ENCODE results near the gene PRKAR1B.
"Not testable (repeated sequence)": the region's sequence is repeated elsewhere in the genome, so short reads cannot be mapped to it uniquely, and the experiment has no call there.

Gene PRKAR1B

DNA sequence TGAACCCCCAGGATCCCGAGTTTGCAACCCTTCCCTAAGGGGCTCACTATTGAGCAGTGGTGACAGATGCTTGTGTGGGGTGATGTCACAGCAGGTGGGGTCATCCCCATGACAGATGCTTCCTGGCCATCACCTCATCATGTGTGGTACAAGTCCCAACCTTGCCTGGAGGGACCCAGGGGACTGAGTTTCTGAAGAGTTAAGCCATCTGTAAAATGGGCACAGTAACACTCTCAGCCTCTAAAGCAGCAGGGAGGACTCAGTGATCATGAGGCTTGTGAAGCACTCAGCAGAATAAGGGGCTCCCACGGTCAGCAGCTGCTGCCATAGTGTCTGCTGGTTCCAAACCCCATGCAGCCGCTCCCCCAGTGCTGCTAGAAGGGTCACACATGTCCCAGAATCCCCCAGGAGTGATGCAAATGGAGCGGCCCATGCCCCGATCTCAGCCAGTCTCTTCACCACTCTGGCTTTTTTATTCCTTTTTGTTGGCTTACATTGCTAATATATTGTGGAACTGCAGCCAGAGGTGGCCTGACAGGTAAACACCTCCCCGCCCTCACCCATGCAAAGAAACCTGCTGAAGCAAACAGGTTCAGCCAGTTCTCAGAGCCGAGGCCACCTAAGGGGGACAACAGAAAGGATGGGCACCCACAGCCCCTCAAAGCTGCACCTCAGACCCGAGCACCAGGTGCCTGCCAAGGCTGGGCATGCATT is 105.4 kb downstream of the PRKAR1B start:
- DNase-seq (ENCODE audit: low spot score): no peak

DNA sequence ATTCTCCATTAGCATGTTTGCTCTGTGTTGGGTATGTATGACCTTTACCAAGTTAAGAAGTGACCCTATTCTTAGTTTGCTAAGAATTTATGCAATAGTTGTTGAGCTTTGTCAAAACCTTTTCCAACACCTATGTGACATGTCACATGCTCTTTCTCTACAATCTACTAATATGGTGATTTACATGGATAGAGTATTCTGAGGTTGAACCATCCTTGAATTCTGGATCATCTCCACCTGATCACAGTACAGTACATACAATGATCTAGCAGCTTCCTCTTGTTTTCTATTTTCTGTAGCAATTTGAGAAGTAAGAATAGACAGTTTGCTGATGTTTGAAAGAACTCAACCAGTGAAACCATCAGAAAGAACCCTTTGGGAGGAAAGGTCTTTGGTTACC is 106.2 kb downstream of the PRKAR1B start:
- no peak for DNase-seq (ENCODE audit: low spot score)

- DNase-seq (ENCODE audit: low spot score): peak; percentile 50
These were observed 107.0 kb downstream of the PRKAR1B start for GRCh38 chr7:620056-620455.

GRCh38 chr7:619368-619840 is 107.7 kb downstream of the PRKAR1B start:
- no peak for DNase-seq (ENCODE audit: low spot score)

DNA sequence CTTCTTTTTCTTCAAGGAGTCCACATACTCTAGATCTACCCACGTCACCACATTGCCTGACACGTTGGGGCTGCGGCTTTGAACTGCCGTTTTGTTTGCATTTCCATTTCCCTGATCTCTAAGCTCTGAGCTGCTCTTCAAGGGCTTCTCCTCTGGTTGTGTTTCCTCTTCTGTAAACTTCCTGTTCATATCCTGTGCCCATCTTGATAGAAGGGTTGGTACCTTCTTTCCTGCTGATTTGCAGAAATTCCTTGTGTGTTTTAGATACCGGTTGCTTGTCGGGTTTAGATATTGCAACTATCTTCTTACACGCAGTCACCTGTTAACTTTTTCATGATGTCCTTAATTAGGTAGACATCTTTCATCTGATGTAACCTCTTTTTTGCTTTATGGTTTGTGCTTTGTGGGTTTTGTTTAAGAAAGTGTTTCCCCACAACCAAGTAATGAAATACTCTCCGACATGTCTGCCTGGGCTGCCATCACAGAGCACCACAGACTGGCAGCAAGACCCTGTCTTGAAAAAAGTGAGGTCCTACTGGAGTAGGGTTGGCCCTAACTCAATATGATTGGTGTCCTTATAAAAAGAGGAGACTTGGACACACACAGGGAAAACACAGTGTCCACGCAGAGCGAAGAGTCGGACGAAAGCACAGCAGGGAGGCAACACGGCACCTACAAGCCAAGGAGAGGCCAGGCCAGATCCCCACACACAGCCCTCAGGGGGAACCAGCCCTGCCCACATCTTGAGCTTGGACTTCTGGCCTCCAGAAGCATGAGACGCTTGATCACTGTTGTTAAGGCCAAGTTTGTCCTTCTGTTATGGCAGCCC is 108.3 kb downstream of the PRKAR1B start:
- no peak for DNase-seq (ENCODE audit: low spot score)

- DNase-seq (ENCODE audit: low spot score): no peak
These were observed 109.2 kb downstream of the PRKAR1B start for GRCh38 chr7:617614-618538.

GRCh38 chr7:613442-614140 is 113.5 kb downstream of the PRKAR1B start:
- no peak for DNase-seq (ENCODE audit: low spot score)

DNA sequence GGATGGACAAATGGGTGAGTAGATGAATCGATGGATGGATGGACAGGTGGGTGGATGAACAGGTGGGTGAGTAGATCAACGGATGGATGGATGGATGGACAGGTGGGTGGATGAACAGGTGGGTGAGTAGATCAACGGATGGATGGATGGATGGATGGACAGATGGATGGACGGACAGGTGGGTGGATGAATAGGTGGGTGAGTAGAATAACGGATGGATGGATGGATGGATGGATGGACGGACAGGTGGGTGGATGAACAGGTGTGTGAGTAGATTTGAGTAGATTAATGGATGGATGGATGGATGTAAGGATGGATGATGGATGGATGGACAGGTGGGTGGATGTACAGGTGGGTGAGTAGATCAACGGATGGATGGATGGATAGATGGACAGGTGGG is 115.2 kb downstream of the PRKAR1B start:
- DNase-seq (ENCODE audit: low spot score): not testable (repeated sequence)

- no peak for DNase-seq (ENCODE audit: low spot score)
These were observed 115.7 kb downstream of the PRKAR1B start for GRCh38 chr7:611281-611810.

- no peak for DNase-seq (ENCODE audit: low spot score)
These were observed 116.4 kb downstream of the PRKAR1B start for GRCh38 chr7:610531-611280.

DNA sequence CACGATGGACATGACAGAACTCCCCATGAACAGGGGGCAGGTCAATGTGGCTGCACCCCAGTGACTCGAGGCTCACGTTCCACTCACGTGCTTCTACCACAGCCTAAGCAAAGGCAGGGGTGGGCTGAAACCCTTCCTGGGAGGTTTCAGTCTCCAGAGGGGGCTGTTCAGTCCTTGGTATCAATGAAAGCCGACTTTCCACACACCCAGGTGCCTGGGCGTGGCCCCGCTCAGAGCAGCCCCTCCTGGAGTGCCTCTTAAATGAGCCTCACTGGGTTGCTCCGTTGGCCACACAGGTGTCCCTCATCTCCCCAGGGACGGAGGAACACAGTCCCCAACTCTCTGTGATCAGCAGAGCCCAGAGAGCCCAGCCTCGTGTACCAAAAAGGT is 116.9 kb downstream of the PRKAR1B start:
- no peak for DNase-seq (ENCODE audit: low spot score)

DNA sequence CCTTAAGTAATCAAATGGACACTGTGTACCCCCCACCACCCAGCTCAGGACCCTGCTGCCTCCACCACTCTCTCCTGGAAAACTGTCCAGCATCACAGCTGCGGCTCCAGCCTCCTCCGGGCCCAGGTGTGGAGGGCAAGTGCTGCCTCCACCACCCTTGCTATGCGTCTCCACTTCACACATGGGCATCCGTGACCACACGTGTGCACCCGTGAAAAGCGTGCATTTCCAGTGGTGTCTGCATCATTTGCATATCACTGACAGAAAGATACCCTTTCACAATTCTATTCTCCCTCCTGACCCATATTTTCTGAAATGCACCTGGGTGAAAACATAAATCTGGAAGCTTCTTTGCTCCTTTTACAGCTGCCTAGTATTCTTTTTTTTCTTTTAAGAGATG is 117.7 kb downstream of the PRKAR1B start:
- DNase-seq (ENCODE audit: low spot score): no peak

- DNase-seq (ENCODE audit: low spot score): no peak
These were observed 118.1 kb downstream of the PRKAR1B start for GRCh38 chr7:608954-609353.

DNA sequence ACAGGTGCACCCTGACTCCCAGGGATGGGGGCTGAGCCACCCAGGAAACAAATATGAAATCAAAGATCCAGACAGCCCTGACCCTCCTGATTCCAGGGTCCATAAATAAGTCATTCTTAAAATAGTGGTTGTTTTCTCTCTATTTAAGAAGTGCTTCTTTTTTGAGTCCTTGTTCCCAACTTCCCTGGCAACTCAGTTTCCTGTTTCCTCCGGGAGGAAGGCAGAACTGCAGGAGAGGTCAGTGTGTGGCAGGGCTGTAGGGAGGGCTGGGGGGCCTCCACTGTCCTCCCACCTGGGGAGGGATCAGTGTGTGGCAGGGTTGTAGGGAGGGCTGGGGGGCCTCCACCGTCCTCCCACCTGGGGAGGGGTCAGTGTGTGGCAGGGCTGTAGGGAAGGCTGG is 118.7 kb downstream of the PRKAR1B start:
- no peak for DNase-seq (ENCODE audit: low spot score)

- DNase-seq (ENCODE audit: low spot score): no peak
These were observed 119.1 kb downstream of the PRKAR1B start for GRCh38 chr7:607938-608337.

DNA sequence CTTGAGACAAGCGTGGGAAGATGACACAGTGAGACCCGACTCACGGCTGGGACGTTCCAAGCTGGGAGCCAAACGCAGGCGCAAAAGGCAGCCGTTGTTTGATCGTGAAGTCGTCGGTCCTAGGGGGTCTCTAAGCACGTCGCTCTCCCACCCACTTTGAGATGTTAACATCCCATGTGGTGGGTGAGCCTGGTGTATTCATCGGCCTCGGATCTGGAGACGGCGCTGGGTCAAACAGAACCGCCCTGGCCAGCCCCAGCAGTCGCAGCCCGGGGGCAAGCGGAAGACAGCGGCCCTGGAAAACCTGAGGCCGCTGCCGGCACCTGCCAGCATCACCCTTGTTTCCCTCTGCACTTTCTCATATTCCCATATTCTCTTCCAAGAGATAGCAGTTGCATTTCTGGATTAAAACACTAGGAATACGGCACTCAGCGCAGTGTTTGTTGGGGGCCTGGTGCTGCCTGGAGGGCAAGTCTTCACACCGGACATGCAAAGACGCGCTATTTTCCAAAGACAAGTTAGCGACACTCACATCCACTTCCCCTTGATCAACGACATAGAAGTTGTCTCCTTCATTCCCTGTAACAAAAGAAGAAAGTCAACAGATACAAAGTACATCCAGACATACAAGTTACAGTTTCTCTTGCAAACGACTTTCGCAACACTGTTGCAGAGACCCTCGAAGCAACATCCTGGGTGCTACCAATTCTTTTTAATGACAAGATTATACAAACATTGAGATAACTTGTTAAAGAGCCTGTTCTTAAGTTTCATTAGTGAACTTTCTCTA is 121.2 kb downstream of the PRKAR1B start:
- no peak for DNase-seq (ENCODE audit: low spot score)

DNA sequence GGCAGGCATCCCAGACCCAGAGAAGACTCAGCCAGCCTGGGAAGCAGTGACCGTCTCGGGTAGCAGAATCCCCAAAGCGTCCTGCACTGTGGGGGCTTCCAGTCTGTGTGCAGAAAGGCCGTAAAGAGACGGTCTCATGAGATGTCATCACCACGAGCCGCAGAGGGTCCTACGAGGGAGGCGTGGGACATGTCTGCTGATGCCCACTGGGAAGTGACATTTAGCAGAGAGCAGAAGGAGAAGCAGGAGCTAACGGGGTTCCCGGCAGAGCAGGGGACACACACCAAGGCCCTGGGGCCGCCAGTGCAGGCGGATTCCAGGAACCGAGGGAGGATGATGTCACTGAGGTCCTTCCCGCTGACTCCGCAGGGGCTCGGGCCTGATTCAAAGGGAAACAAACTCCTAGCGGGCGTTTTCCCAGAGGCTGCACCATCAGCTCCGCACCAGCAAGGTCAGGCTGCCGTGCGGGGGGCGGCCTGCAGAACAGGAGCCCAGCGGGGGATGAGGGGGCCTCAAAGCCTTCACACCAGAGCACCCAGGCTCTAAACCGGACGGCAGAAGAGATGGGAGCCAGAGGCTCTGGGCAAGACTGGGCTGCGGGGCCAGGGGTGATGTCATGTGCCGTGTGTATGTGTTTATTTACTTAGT is 122.1 kb downstream of the PRKAR1B start:
- no peak for DNase-seq (ENCODE audit: low spot score)

DNA sequence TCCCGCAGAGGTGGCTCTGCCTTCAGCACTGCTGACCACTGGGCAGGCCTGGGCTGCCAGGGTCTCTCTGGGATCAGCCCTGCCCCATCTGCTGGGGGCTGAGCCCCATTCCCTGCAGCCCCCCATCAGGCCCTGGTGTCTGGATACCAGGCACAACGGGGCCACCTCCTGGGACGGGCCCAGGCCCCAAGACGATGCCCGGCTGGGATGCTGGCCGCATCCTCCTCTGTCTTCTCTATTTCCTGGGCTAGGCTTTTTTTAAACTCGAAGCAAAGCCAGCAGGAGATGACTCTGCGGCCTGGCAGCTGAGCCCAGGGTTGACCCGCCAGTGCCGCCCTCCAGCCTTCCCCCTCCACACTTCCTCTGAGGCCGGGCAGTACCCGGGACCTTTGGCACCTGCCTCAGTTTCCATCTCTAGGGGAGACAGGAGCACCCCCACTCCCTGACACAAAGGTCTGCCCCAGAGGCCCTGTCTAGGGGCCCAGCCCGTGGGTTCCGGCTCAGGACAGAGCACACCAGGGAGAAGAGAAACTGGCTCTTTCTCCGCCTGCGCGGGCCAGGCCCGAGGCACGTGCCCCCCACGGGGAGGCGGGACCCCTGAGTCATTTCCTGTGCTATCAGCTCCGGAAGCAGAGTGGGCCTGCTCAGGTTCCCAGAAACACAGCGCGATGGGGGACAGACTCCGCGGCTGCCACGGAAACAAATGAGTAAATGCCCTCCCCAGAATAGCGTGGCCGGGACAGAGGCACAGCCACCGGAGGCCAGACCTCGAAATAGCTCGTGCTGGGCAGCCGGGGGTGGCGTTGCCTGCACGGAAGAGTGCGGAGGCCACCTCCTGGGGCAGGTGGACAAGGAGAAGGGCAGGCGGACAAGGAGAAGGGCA is 122.8 kb downstream of the PRKAR1B start:
- DNase-seq (ENCODE audit: low spot score): no peak
